Measurements from ENCODE around the gene KRTAP10-11.
"Not testable (repeated sequence)": the region's sequence is repeated elsewhere in the genome, so short reads cannot be mapped to it uniquely, and the experiment has no call there.

Gene KRTAP10-11, protein sequence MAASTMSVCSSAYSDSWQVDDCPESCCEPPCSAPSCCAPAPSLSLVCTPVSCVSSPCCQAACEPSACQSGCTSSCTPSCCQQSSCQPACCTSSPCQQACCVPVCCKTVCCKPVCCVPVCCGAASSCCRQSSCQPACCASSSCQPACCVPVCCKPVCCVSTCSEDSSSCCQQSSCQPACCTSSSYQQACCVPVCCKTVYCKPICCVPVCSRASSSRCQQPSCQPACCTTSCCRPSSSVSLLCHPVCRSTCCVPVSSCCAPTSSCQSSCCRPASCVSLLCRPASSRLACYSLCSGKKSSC

DNA sequence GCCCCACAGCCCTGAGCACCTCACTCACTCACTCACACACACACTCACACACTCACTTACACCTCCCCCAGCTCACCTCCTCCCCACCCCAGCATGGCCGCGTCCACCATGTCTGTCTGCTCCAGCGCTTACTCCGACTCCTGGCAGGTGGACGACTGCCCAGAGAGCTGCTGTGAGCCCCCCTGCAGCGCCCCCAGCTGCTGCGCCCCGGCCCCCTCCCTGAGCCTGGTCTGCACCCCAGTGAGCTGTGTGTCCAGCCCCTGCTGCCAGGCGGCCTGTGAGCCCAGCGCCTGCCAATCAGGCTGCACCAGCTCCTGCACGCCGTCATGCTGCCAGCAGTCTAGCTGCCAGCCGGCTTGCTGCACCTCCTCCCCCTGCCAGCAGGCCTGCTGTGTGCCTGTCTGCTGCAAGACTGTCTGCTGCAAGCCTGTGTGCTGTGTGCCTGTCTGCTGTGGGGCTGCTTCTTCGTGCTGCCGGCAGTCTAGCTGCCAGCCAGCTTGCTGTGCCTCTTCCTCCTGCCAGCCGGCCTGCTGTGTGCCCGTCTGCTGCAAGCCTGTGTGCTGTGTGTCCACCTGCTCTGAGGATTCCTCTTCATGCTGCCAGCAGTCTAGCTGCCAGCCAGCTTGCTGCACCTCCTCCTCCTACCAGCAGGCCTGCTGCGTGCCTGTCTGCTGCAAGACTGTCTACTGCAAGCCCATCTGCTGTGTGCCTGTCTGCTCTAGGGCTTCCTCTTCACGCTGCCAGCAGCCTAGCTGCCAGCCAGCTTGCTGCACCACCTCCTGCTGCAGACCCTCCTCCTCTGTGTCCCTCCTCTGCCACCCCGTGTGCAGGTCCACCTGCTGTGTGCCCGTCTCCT lies at the start of gene KRTAP10-11:
Gene KRTAP10-11 (plus strand): TSS at position 49 of the 856 bp plus-strand sequence. CDS start 45 bp downstream, at position 94.
- not testable (repeated sequence) for DNase-seq

DNA sequence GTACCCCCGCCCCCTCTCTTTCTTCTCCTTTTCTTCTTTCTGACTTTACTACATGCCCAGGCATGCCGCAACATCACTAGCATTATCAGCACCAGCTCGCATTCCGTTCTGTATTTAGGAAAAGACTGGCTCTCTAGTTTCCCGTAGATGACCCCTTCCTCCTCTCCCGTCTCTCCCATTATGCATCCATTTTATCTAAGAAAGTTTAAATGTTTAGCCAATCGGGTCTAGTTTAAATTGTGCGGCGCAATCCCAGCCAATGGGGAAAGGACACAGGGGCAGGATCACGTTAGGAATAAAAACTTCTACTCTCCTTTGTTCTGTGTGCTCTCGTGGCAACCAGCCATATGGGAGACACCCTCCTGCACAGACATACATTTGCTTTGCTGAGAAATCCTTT lies 48.2 kb upstream of the KRTAP10-11 start:
- DNase-seq, result no peak

DNA sequence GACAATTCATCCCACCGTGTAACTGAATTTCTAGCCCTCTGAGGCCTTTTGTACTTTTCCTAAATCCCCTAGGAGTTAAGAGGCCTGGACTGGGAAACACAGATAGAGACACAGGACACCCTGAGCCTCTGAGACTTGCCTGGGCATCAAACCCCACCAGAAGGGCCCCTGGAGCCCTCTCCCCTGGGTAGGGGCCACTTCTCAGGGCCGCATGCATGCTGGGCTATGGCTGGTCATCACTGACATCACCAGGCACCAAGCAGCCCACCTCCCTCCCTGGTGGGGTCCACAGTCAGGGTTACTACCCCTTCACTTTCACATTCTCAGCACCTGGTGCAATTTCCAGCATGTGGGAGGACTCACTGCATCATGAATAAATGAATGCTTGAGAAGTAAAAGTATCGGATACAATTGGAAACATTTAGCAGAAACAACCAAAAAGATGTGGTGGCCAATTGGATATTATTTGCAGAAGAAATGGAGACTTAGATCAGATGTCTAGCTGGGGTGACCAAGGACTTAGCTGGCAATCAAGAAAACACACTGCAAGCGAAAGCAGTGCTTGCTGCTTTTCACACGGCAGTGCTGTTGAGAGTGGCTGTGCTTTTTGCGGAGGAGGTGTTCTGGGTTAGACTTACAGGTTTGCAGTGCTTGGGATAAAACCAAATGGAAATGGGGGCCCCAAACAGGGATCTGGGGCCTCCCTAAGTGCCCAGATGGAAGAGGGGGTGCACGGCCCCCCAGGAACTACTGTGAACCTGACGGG lies 46.8 kb upstream of the KRTAP10-11 start:
- no peak for DNase-seq

DNA sequence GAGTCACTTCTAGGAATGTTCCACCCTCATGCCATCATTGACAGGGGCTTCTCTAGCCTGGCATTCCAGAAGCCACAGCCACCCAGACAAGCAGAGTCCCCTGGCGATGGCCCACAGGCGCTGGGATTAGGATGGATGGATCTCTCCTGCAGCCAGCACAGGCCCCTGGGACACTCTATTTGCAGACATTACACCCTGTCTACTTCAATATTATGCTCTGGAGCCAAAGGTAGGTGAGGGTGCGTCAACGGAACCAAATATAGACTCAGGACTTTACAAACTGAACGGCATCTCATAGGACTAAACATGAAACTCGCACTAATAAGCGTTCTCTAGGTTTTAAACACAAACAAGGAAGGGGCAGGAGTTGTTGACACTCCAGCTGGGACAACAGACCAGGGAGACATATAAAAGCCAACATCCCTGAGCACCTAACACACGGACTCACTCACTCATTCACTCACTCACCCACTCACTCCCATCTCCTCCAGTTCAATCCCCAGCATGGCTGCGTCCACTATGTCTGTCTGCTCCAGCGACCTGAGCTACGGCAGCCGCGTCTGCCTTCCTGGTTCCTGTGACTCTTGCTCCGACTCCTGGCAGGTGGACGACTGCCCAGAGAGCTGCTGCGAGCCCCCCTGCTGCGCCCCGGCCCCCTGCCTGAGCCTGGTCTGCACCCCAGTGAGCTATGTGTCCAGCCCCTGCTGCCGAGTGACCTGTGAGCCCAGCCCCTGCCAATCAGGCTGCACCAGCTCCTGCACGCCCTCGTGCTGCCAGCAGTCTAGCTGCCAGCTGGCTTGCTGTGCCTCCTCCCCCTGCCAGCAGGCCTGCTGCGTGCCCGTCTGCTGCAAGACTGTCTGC lies 45.9 kb upstream of the KRTAP10-11 start, which contains the start of gene KRTAP10-7:
Gene KRTAP10-7 (plus strand): TSS at position 480 of the 861 bp plus-strand sequence. CDS start 25 bp downstream, at position 505.
- not testable (repeated sequence) for DNase-seq

DNA sequence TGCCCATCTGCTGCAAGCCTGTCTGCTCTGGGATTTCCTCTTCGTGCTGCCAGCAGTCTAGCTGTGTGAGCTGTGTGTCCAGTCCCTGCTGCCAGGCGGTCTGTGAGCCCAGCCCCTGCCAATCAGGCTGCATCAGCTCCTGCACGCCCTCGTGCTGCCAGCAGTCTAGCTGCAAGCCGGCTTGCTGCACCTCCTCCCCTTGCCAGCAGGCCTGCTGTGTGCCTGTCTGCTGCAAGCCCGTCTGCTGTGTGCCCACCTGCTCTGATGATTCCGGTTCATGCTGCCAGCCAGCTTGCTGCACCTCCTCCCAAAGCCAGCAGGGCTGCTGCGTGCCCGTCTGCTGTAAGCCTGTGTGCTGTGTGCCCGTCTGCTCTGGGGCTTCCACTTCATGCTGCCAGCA lies 45.1 kb upstream of the KRTAP10-11 start:
- DNase-seq, result not testable (repeated sequence)

DNA sequence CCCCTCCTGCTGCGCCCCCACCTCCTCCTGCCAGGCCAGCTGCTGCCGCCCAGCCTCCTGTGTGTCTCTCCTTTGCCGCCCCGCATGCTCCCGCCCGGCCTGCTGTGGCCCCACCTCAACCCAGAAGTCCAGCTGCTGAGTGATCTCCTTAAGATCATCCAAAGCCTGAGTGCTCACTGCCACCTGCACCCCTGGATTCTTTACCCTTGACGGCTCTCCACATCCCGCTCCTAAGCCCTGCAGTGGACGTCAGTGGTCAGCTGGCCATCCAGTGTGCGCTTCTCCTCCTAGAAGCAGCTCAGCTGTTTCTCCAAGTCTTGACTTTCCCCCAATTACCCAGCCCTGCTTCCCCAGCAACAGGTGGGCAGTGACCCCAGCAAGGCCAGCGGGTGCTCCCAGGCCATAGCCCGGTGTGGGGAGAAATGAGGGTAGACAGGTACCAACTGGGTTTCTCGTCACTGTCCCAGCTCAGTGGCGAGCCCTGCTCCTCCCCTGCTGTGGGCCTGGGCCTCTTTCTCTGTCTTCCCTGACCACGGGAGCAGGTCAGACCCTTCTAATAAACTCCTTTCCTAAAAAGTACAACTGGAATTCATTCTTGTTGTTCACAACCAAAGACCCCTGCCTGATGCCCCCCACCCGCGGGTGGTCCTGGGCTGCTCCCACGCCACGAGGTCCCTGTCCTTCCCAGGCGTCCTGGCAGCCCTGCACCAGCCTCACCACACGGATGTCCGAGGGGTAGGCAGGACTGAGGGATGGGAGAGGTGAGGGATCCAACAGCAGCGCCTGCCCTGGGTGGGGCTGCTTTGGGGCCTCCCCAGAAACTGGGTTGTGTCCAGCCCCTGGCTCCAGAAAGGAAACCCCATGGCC lies 44.4 kb upstream of the KRTAP10-11 start:
- DNase-seq, result no peak

DNA sequence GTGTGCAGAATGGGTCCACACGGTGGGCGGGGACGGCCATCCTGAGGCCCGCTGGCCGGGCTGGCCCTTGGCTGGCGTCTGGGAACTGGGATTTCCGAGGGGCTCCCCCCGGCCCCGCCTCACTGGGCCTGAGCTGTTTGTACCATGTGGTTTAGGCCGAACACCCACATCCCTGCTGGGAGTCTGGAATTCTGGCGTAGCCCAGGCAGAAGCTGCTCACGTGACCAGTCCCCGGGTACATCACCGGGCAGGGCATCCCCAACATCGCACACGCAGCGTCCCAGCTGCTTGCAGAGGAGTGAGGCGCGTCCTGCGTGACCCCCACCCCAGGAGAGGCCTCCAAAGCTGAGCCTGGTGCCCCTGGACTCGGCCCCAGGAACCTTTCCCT lies 43.8 kb upstream of the KRTAP10-11 start:
- no peak for DNase-seq

DNA sequence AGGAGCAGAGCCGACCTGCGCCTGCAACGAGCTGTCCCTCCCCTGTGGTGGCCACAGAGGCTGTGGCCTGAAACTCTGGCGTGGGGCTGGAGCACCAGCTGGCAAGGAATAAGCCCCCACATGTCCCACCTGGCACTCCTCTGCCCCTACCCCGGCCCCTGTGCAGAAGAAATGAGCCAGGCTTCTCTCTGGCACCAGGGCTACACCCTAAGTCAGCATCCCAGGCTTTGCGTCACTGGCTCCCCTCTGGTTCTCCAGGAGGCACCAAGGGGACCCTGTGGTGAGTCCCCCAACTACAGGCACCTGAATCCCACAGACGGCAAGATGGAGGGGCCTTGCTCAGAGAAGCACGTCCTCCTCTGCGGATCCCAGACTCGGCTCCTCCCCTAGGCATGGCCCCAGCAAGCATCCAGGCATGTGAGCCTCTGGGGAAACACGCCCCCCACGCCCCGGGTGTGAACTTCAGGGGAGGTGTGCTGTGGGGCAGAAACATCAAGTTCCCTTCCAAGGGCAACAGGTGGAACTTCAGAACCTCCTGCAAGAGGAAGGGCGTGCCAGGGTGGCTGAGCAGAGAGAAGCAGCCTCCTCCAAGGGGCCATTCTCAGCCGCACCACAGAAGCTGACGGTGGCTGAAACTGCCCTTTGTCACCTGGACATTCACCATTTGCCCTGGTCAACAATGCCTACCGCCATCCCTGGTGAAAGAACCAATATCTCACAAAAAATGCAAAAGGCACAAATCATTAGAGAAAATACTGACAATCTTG lies 42.9 kb upstream of the KRTAP10-11 start:
- no peak for DNase-seq

DNA sequence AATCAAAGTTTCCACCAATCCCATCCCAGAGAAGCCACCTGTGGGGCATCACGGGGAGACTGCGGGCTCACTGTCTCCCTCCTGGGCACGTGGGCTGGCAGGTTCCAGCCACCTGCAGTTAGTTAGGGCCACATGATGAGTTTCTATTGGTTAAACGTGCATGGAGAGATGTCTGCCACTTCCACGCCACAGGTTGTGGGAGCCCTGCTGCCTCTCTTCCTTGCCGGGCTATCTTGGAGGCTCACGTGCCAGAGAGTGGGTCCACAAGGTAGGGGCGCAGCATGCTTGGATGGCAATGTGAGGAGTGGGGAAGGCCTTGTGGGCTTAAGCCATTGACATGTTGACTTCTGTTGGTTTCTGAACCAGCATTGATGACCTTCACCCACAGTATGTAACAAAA lies 42.3 kb upstream of the KRTAP10-11 start:
- no peak for DNase-seq

DNA sequence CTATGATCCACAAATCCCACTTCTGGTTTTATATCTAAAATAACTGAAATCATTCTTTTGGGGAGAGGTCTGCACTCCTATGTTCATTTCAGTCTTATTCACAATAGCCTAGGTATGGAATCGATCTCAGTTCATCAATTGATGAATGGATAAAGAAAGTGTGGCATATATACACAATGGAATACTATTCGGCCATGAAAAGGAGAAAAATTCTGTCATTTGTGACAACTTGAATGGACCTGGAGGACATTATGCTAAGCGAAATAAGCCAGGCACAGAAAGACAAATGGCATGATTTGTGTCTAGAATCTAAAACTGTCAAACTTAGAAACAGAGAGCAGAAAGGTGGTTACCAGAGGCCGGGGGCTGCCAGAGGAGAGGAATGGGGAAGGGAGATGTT lies 39.7 kb upstream of the KRTAP10-11 start:
- no peak for DNase-seq

DNA sequence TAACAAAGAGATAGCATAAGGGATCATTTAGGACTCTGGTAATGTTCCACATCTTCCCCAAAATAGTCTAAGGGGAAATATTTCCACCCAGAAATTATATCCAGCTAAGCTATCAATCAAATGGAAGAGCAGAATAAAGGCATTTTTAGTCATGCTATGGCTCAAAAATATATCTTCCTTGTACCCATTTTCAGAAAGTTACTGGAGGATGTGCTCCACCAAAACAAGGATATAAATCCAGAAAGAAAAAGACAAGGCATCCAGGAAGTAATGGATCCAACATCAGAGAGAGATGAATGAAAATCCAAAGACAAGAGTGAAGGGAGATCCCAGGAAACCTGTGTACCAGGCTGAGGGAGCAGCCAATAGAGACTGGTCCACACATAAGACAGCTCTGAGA lies 37.0 kb upstream of the KRTAP10-11 start:
- DNase-seq, result no peak

DNA sequence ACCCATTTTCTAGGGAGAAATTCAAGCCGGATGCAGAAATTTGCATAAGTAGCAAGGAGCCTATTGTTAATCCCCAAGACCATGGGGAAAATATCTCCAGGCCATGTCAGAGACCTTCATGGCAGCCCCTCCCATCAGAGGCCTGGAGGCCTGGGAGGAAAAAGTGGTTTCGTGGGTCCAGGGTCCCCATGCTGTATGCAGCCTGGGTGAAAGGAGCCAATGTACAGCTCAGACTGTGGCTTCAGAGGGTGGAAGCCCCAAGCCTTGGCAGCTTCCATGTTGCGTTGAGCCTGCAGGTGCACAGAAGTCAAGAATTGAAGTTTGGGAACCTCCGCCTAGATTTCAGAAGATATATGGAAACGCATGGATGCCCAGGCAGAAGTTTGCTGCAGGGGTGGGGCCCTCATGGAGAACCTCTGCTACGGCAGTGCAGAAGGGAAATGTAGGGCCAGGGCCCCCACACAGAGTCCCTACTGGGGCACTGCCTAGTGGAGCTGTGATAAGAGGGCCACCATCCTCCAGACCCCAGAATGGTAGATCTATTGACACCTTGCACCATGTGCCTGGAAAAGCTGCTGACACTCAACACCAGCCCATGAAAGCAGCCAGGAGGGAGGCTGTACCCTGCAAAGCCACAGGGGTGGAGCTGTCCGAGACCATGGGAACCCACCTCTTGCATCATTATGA lies 35.9 kb upstream of the KRTAP10-11 start:
- DNase-seq, result not testable (repeated sequence)

DNA sequence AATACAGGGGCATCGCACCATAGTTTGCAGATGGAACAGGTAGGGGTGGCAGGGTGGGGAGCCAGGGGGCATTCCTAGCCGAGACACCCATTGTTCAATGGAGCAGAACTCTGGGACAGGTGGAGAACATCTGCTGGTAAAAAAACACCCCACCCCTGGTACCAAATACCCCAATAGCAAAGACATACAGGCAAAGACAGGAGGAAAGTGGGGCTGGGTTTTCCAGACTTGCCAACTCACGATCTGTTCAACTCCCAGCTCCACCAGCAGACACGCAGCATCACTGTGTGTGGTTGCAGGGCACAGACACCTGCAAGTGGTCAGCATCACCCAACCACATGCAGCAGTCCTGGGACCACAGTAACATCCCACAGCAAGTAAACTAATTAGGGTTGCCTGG lies 34.7 kb upstream of the KRTAP10-11 start:
- no peak for DNase-seq

DNA sequence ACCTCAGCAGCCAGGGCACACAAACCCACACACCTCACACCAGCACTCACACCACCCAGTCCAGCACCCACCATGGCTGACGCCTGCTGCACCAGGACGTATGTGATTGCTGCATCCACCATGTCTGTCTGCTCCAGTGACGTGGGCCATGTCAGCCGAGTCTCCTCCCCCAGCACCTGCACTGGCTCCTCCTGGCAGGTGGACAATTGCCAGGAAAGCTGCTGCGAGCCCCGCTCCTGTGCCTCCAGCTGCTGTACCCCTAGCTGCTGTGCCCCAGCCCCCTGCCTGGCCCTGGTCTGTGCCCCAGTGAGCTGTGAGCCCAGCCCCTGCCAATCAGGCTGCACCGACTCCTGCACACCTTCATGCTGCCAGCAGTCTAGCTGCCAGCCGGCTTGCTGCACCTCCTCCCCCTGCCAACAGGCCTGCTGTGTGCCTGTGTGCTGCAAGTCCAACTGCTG lies 34.2 kb upstream of the KRTAP10-11 start, which contains the start of gene KRTAP10-8:
Gene KRTAP10-8 (plus strand): TSS at position 51 of the 458 bp plus-strand sequence. CDS start 22 bp downstream, at position 73.
- DNase-seq, result no peak

DNA sequence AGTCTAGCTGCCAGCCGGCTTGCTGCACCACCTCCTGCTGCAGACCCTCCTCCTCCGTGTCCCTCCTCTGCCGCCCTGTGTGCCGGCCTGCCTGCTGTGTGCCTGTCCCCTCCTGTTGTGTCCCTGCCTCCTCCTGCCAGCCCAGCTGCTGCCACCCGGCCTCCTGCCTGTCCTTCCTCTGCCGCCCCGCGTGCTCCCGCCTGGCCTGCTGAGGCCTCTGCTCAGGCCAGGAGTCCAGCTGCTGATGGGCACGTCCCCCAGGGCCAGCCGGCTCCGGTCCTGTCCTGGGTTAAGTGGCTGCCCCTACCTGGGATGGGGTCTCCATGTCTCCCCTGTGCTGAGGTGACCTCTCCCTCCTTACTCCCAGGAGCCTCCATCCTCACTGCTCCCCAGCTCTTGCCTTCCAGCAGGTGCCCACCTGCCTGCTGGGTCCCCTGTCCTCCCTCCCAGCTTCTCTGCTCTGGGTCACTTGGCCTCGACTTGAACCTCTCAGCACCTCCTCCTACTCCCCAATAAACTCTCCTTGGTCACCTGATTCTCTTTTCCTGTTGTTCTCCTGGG lies 33.5 kb upstream of the KRTAP10-11 start:
- no peak for DNase-seq

DNA sequence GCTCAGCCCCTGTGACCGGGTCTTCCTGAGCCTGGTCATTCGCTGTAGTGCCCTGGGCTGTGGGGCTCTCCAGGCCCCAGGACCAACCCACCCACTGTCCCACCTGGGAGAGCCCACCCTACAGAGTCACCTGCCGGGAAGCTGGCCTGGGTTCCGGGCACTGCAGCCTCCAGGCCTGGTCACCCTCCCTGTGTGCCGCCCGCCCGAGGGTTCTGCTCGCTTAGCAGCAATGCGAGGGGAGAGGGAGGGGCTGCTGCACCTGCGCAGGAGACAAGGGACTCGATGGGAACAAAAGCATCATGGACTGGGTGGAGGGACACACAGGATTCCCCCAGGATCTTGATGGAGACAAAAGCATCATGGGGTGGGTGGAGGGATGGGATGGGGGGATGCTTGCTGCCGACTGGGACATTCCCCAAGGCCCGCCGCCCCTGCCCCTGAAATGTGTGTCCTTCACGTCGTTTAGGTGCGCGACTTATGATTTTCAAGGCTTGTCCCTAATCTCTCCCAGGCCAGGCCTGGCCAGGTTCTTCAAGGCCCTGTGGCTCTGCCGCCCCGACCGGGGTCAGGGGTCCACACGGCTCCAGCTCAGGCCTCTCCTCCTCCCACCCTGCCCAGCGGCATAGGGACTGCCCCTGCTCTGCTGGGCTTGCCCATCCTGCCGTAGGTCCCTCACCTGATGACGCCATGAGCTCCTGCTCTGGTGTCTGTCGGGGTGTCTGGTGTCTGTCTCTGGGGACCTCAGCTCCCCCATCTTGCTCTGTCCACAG lies 32.6 kb upstream of the KRTAP10-11 start:
- no peak for DNase-seq

DNA sequence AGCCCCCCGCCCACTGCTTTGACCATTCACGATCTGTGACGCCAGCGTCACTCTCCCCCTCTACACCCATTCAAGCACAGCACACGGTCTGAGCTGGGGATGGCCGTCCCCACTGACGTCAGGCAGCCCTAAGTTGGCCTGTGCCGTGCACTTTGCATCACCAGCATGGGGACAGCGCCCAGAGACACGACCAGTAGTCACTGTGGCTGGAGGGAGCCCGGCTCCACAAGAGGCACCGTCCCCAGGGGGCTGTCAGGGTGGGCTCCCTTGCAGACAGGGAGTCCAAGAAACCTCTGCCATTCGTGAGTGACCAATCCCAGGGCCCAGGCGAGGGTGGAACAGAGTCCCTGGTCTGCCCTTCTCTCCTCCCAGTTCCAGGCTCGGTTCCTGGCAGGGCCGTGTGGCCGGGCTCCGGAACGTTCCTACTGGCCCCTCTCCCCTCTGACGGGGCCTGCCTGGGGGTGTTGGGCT lies 32.0 kb upstream of the KRTAP10-11 start:
- DNase-seq, result no peak

DNA sequence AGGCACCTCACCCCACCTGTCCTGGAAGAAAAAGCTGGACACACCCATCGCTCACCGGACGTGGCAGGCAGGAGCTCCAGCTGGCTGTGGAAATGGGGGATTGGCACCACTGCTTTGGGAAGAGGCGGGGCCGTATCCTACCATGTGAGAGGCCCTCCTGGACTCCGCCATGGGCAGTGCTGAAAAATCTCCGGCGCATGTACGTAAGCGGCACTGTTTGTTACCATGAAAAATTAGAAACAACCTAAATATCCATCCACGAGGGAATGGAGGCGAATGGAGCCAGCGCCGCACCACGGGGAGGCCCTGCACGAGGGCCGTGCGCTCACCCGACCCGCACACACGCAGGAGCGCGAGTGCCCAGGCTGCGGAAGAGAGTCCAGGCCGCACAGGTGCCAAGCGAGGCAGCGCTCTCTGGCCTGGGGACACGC lies 31.2 kb upstream of the KRTAP10-11 start:
- no peak for DNase-seq
